Caco-2 (cell line): ENCODE data around the gene GSDME. TPM values are rescaled to one million over a fixed set of nuclear protein-coding genes. Genes with fewer than 3 reads are reported as not detected.
A peak's percentile ranks its signal among the peaks of the same experiment; 100 is the strongest.

Source experiments
- BruUV-seq: library from RNA; stranded (reverse); fragments of 400-500 nt; replicated peaks from 2 replicates; lab custom pipeline; 2021; lab: Mats Ljungman, UMichigan
- CTCF ChIA-PET: fragments of 300-600 bp; sonication (Branson Sonifier 250); formaldehyde crosslinking; loops from one replicate; lab custom pipeline; 2022; ENCODE audit warnings: antibody characterized with exemption; lab: Charles Lee
- POLR2A ChIA-PET: fragments of 300-600 bp; sonication (Branson Sonifier 250); formaldehyde crosslinking; loops from one replicate; lab custom pipeline; 2022; ENCODE audit warnings: antibody characterized with exemption; lab: Charles Lee
- DNase-seq, 2 experiments: peaks; one replicate each; pipeline versions ENCODE4 v3.0.0 to v3.0.0-alpha.2; 2020 to 2022
- H3K27me3 ChIP-seq: replicated peaks from 2 replicates; pipeline ENCODE4 v1.6.0; 2011; ENCODE audit warnings: low read length; ENCODE audit not compliant: control insufficient read depth, insufficient read depth
- H3K36me3 ChIP-seq: 2 replicates; pipeline ENCODE4 v1.5.1; 2011; ENCODE audit warnings: low read length; ENCODE audit not compliant: control insufficient read depth, insufficient read depth
- H3K4me1 ChIP-seq: fragments of 250-450 bp; sonication (Bioruptor Pico); 2 replicates; pipeline ENCODE4 v1.5.1; 2020; ENCODE audit warnings: mild to moderate bottlenecking
- H3K4me3 ChIP-seq: 2 replicates; pipeline ENCODE4 v1.5.1; 2011; ENCODE audit warnings: low read depth, mild to moderate bottlenecking, control low read depth, low read length
- H3K9me3 ChIP-seq: fragments of 250-450 bp; sonication (Bioruptor Pico); 2 replicates; pipeline ENCODE4 v1.5.1; 2020; ENCODE audit warnings: mild to moderate bottlenecking, moderate library complexity
- H3K27ac Mint-ChIP-seq: one replicate; pipeline ENCODE4 v1.8.0; 2022; ENCODE audit warnings: mixed read lengths; ENCODE audit not compliant: unreplicated experiment
- H3K27me3 Mint-ChIP-seq: one replicate; pipeline ENCODE4 v1.8.0; 2022; ENCODE audit warnings: mixed read lengths; ENCODE audit not compliant: insufficient read depth, unreplicated experiment
- H3K36me3 Mint-ChIP-seq: one replicate; pipeline ENCODE4 v1.8.0; 2022; ENCODE audit warnings: mild to moderate bottlenecking, mixed read lengths; ENCODE audit not compliant: insufficient read depth, unreplicated experiment
- H3K4me1 Mint-ChIP-seq: one replicate; pipeline ENCODE4 v1.8.0; 2022; ENCODE audit warnings: low read depth, mixed read lengths; ENCODE audit not compliant: unreplicated experiment
- H3K4me3 Mint-ChIP-seq: one replicate; pipeline ENCODE4 v1.8.0; 2022; ENCODE audit warnings: mild to moderate bottlenecking, moderate library complexity, mixed read lengths; ENCODE audit not compliant: unreplicated experiment
- H3K9me3 Mint-ChIP-seq: one replicate; pipeline ENCODE4 v1.8.0; 2022; ENCODE audit warnings: mixed read lengths; ENCODE audit not compliant: unreplicated experiment
- intact Hi-C: fragments of 100-400 bp; cut with micrococcal nuclease; formaldehyde crosslinking; loops from one replicate; pipeline ENCODE4 v1.10.0; 2022; ENCODE audit not compliant: unreplicated experiment
- total RNA-seq: library from RNA; stranded (reverse); gene quantifications from 2 replicates; pipeline ENCODE4 v1.2.3, GENCODE V29; 2022
- TF ChIP-seq, protein P1 (sequence below), 2 experiments: fragments of 200-600 bp in 1 of 2; IDR thresholded peaks; 1 replicate in 1 of 2; 2 replicates in 1 of 2; pipeline versions ENCODE4 v1.5.1 to v1.8.0; 2011 to 2022; ENCODE audit warnings: antibody characterized with exemption in 1 of 2, control low read depth in 1 of 2, inconsistent platforms in 1 of 2, low read depth in 1 of 2, low read length in 1 of 2, mild to moderate bottlenecking in 1 of 2, moderate library complexity in 1 of 2; ENCODE audit not compliant: insufficient read depth in 1 of 2, severe bottlenecking in 1 of 2, unreplicated experiment in 1 of 2

GSDME gene
- total RNA-seq, 1 experiment from 2014 or later, result 35.2 TPM

DNA sequence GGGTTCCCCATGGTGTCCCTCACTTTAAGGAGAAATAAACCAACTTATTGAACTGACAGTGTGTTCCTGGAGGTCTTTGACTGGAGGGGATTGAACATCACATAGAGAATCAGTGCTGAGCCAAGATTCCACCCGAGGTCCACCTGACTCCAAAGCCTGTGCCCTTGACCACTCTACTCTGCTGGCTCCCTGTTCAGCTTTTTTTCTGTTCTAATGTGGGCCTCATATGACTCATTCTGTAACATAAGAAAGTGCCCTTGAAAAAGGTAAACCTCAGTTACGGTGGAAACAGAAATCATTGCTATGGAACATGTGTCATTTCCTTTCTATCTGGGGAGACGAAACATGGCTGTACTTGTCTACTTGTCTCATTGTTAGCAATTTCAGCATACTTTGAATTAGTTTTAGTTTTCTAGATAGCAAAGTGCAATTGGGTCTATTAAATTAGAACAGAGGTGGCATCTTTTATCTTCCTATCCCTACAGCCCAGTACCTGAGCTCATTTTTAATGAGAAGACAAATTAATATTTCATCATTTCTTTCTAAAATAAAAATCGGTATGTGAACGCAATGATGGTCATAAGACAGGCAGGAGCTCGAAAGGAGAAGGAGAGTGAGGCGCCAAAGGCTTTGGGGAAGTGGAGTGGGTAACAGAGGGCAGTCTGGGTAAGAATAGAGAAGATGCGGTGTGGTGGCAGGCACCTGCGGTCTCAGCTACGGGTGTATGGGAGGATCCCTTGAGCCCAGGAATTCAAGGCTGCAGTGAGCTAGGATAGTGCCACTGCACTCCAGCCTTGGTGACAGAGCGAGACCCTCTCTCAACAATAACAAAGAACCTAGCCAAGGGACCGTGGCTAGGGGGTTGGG lies 1.5 kb downstream of the GSDME start:
- peak overlapping the region; percentile 69 for H3K27ac Mint-ChIP-seq
- ChIA-PET POLR2A (interaction anchor here (1.3 kb wide), 1 partner anchor 14 kb away, joined by 4 read pairs; no protein-coding TSS in a partner anchor), CTCF (interaction anchor here (0.7 kb wide), 1 partner anchor 56 kb away, joined by 3 read pairs; no protein-coding TSS in a partner anchor)
- H3K4me1 Mint-ChIP-seq, result peaks cover 23% of the 10 kb centered on the region
- H3K4me3 Mint-ChIP-seq, result peak overlapping the region; percentile 94
- BruUV-seq, result TSS peak; percentile 44
- TF ChIP-seq, protein P1, sequence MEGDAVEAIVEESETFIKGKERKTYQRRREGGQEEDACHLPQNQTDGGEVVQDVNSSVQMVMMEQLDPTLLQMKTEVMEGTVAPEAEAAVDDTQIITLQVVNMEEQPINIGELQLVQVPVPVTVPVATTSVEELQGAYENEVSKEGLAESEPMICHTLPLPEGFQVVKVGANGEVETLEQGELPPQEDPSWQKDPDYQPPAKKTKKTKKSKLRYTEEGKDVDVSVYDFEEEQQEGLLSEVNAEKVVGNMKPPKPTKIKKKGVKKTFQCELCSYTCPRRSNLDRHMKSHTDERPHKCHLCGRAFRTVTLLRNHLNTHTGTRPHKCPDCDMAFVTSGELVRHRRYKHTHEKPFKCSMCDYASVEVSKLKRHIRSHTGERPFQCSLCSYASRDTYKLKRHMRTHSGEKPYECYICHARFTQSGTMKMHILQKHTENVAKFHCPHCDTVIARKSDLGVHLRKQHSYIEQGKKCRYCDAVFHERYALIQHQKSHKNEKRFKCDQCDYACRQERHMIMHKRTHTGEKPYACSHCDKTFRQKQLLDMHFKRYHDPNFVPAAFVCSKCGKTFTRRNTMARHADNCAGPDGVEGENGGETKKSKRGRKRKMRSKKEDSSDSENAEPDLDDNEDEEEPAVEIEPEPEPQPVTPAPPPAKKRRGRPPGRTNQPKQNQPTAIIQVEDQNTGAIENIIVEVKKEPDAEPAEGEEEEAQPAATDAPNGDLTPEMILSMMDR (IDR thresholded peaks at IDR 0.05; ENCODE audit: insufficient read depth in 1 of 2, low read depth in 1 of 2, low read length in 1 of 2, severe bottlenecking in 1 of 2, unreplicated experiment in 1 of 2), result no peak
- Histone ChIP-seq H3K4me3 (peak overlapping the region; percentile 83), H3K9me3 (no peaks in the 10 kb centered on the region), H3K36me3 (no peaks in the 10 kb centered on the region), H3K4me1 (peaks cover 34% of the 10 kb centered on the region), H3K27me3 (no peaks in the 10 kb centered on the region)
- H3K9me3 Mint-ChIP-seq, result no peaks in the 10 kb centered on the region
- no peaks in the 10 kb centered on the region for H3K36me3 Mint-ChIP-seq
- no peaks in the 10 kb centered on the region for H3K27me3 Mint-ChIP-seq
- no peak for DNase-seq
- intact Hi-C loops, result no loop called here

DNA sequence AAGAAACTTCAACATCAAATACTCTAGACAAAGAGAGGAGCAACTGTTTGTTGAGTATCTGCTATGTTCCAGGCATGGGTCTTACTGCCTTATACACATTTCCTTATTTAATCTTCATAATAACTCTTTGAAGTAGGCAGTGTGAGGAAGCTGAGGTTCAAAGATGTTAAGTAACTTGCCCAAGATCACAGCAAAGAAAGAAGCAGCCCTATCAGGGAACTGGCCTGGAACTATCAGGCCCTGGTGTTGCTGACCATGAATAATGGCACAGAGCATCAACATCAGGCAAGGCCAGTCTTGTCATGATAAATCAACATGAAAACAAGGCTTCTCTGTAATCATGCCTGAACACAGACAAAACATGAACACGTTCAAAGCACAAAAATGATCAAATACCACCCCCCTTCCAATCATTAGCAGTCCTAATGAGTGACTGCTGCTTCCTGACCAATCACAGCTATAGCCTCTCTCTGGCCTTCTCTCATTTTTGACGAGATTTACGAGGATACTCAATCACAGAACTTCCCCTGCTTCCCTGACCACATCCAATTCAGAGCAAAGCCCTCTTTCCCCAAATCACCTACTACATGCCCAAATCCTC lies 2.3 kb downstream of the GSDME start:
- no peaks in the 10 kb centered on the region for H3K9me3 Mint-ChIP-seq
- Histone ChIP-seq H3K27me3 (no peaks in the 10 kb centered on the region), H3K4me3 (no peak overlapping the region), H3K36me3 (no peaks in the 10 kb centered on the region), H3K9me3 (no peaks in the 10 kb centered on the region), H3K4me1 (peaks cover 42% of the 10 kb centered on the region)
- no peak for DNase-seq
- peaks cover 28% of the 10 kb centered on the region for H3K4me1 Mint-ChIP-seq
- H3K36me3 Mint-ChIP-seq, result no peaks in the 10 kb centered on the region
- H3K27ac Mint-ChIP-seq, result no peak overlapping the region
- no peak overlapping the region for H3K4me3 Mint-ChIP-seq
- TF ChIP-seq, protein P1 (IDR thresholded peaks at IDR 0.05; ENCODE audit: insufficient read depth in 1 of 2, low read depth in 1 of 2, low read length in 1 of 2, severe bottlenecking in 1 of 2, unreplicated experiment in 1 of 2), result no peak
- BruUV-seq, result no TSS peak
- ChIA-PET POLR2A (no interaction called here), CTCF (interaction anchor here (0.7 kb wide), 1 partner anchor 462 kb away, joined by 5 read pairs; no protein-coding TSS in a partner anchor)
- intact Hi-C loops, result no loop called here
- H3K27me3 Mint-ChIP-seq, result no peaks in the 10 kb centered on the region

DNA sequence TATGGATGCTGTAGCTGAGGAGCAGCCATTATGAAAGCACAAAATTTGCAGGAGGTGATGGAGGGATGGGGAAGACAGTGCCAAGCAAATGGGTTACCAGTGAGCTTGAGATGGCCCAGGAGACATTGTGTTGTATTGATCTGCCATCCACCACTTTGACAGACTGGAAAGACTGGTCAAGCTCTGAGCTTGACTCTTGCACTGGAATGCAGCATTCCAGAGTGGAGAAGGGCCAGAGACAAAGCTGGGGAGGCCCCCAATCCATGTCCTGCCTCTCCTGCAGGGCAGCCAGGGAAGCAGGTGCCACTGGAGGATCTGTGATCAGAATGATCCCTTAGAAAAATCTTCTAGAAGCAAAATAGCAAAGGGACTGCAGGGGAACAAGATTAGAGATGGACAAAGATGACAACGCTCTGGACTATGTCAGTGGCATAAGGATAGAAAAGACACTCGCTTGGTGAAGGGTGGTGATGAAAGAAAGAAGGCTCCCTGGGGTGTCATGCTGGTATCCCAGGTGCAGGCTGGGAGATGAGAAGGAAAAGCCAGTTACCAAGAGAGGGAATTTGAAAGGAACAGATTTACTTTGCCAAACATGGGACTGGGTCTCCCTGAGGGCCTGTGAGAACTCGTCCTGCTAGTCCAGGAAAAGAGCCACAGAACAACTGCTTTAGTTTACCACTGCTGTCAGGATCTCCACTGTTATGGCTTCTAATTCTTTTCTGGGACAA lies 5.0 kb downstream of the GSDME start:
- Histone ChIP-seq H3K36me3 (no peaks in the 10 kb centered on the region), H3K9me3 (no peaks in the 10 kb centered on the region), H3K4me1 (peaks cover 44% of the 10 kb centered on the region), H3K27me3 (no peaks in the 10 kb centered on the region), H3K4me3 (no peak overlapping the region)
- DNase-seq, result peak; percentile 42 to 54
- ChIA-PET CTCF (interaction anchor here (1.1 to 1.5 kb wide), 2 partner anchors 36 to 60 kb away, joined by 3 to 4 read pairs; no protein-coding TSS in a partner anchor), POLR2A (interaction anchor here (0.5 kb wide), 1 partner anchor 1450 kb away, joined by 5 read pairs; the partner anchor contains the start of gene CBX3)
- Mint-ChIP-seq H3K9me3 (no peaks in the 10 kb centered on the region), H3K4me3 (no peak overlapping the region), H3K4me1 (peaks cover 28% of the 10 kb centered on the region), H3K27me3 (no peaks in the 10 kb centered on the region), H3K36me3 (peaks cover 8% of the 10 kb centered on the region), H3K27ac (peak overlapping the region; percentile 24)
- BruUV-seq, result no TSS peak
- TF ChIP-seq, protein P1 (IDR thresholded peaks at IDR 0.05; ENCODE audit: insufficient read depth in 1 of 2, low read depth in 1 of 2, low read length in 1 of 2, severe bottlenecking in 1 of 2, unreplicated experiment in 1 of 2), result no peak
- intact Hi-C loops, result no loop called here
